SK-N-SH (cell line): ENCODE results near the gene PROSER2. TPM values are rescaled to one million over a fixed set of nuclear protein-coding genes. Genes with fewer than 3 reads are reported as not detected.

Experiments used
- CTCF ChIA-PET: fragments of 300-600, 350-600 bp; formaldehyde crosslinking; extraction: SDS; loops from one replicate; lab custom pipeline; 2021; lab: Yijun Ruan, JAX
- POLR2A ChIA-PET: fragments of 350-600 bp; sonication (Branson Sonifier 250); formaldehyde crosslinking; extraction: SDS; loops from one replicate; lab custom pipeline; 2020; ENCODE audit warnings: antibody characterized with exemption, inconsistent platforms; lab: Yijun Ruan, JAX
- DNase-seq: peaks from one replicate; pipeline ENCODE4 v3.0.0; 2012
- H2AFZ ChIP-seq: fragments of 200-600 bp; sonication (generic); 2 replicates; pipeline ENCODE4 v1.8.1; 2016; ENCODE audit warnings: antibody characterized with exemption, mild to moderate bottlenecking, low read depth
- H3F3A ChIP-seq: fragments of 200-600 bp; sonication (generic); replicated peaks from 2 replicates; pipeline ENCODE3; 2016; ENCODE audit warnings: antibody characterized with exemption, mild to moderate bottlenecking; ENCODE audit not compliant: insufficient read depth
- H3K27ac ChIP-seq, 2 experiments: fragments of 200-500 bp in 1 of 2; fragments of 200-600 bp in 1 of 2; sonication (Bioruptor generic) in 1 of 2; sonication (generic), shearing (Covaris generic) in 1 of 2; 2 replicates each; pipeline versions ENCODE4 v1.5.1 to v1.6.1; 2014 to 2016; ENCODE audit warnings: low read depth in 2 of 2, inconsistent platforms in 1 of 2, low read length in 1 of 2, mild to moderate bottlenecking in 1 of 2, mixed read lengths in 1 of 2
- H3K27me3 ChIP-seq: fragments of 200-600 bp; sonication (generic), shearing (Covaris generic); 2 replicates; pipeline ENCODE4 v1.6.1; 2016; ENCODE audit warnings: mixed run types; ENCODE audit not compliant: insufficient read depth
- H3K36me3 ChIP-seq, 2 experiments: fragments of 200-500 bp in 1 of 2; fragments of 200-600 bp in 1 of 2; sonication (Bioruptor generic) in 1 of 2; sonication (generic) in 1 of 2; replicated peaks in 1 of 2; 2 replicates each; pipeline versions ENCODE3 to v1.5.1; 2014 to 2016; ENCODE audit warnings: low read length in 1 of 2, mild to moderate bottlenecking in 1 of 2; ENCODE audit not compliant: insufficient read depth in 2 of 2, control insufficient read depth in 1 of 2
- H3K4me1 ChIP-seq, 2 experiments: fragments of 200-500 bp in 1 of 2; fragments of 200-600 bp in 1 of 2; sonication (Bioruptor generic) in 1 of 2; sonication (generic), shearing (Covaris generic) in 1 of 2; 2 replicates each; pipeline versions ENCODE4 v1.5.1 to v1.6.1; 2014 to 2016; ENCODE audit warnings: low read depth in 1 of 2, low read length in 1 of 2, mixed run types in 1 of 2; ENCODE audit not compliant: insufficient read depth in 2 of 2, control insufficient read depth in 1 of 2
- H3K4me2 ChIP-seq: fragments of 200-600 bp; sonication (generic), shearing (Covaris generic); 2 replicates; pipeline ENCODE4 v1.6.1; 2017; ENCODE audit warnings: mixed run types
- H3K4me3 ChIP-seq, 2 experiments: fragments of 200-500 bp in 1 of 2; fragments of 200-600 bp in 1 of 2; sonication (Bioruptor generic) in 1 of 2; sonication (generic), shearing (Covaris generic) in 1 of 2; 2 replicates each; pipeline versions ENCODE4 v1.5.1 to v1.8.1; 2014 to 2016; ENCODE audit warnings: low read depth in 2 of 2, inconsistent platforms in 1 of 2, low read length in 1 of 2, mild to moderate bottlenecking in 1 of 2, mixed read lengths in 1 of 2, moderate library complexity in 1 of 2
- H3K79me2 ChIP-seq: fragments of 200-600 bp; sonication (generic); 2 replicates; pipeline ENCODE4 v1.8.1; 2017; ENCODE audit warnings: mild to moderate bottlenecking; ENCODE audit not compliant: insufficient read depth
- H3K9ac ChIP-seq: fragments of 200-600 bp; sonication (generic); 2 replicates; pipeline ENCODE4 v1.6.1; 2017; ENCODE audit warnings: mixed run types
- H3K9me2 ChIP-seq: fragments of 200-600 bp; sonication (generic); 2 replicates; pipeline ENCODE4 v1.6.1; 2017; ENCODE audit warnings: mixed run types
- H3K9me3 ChIP-seq: fragments of 200-600 bp; sonication (generic); 2 replicates; pipeline ENCODE4 v1.6.1; 2017; ENCODE audit warnings: mixed run types, mild to moderate bottlenecking, moderate library complexity
- H4K20me1 ChIP-seq: fragments of 200-600 bp; sonication (generic); 2 replicates; pipeline ENCODE4 v1.6.1; 2017; ENCODE audit warnings: mild to moderate bottlenecking, mixed run types; ENCODE audit not compliant: insufficient read depth
- CTCF ChIP-seq: fragments of 200-600 bp; sonication (generic); IDR thresholded peaks from 2 replicates; pipeline ENCODE4 v1.6.1; 2017; ENCODE audit warnings: antibody characterized with exemption, mild to moderate bottlenecking, moderate library complexity
- ELF1 ChIP-seq: IDR thresholded peaks from 2 replicates; pipeline ENCODE4 v1.4.0; 2012
- FOSL2 ChIP-seq: IDR thresholded peaks from 2 replicates; pipeline ENCODE4 v1.4.0; 2012; ENCODE audit warnings: low read depth, mild to moderate bottlenecking, moderate library complexity, borderline replicate concordance
- FOXJ3 ChIP-seq: sonication (generic); formaldehyde crosslinking; IDR thresholded peaks from 2 replicates; pipeline ENCODE4 v1.5.1; 2020; ENCODE audit warnings: mild to moderate bottlenecking, missing genetic modification reagents
- FOXM1 ChIP-seq: IDR thresholded peaks from 2 replicates; pipeline ENCODE4 v1.4.0; 2012; ENCODE audit warnings: low read depth, mild to moderate bottlenecking
- GABPA ChIP-seq: IDR thresholded peaks from 2 replicates; pipeline ENCODE4 v1.4.0; 2012; ENCODE audit warnings: low read depth, mild to moderate bottlenecking
- MEF2A ChIP-seq: IDR thresholded peaks from 2 replicates; pipeline ENCODE4 v1.4.0; 2012; ENCODE audit warnings: low read depth, borderline replicate concordance
- NFIC ChIP-seq: IDR thresholded peaks from 2 replicates; pipeline ENCODE4 v1.4.0; 2012; ENCODE audit warnings: borderline replicate concordance
- NRF1 ChIP-seq: IDR thresholded peaks from 2 replicates; pipeline ENCODE4 v1.6.1; 2012; ENCODE audit warnings: low read depth, mild to moderate bottlenecking, low read length
- PBX3 ChIP-seq: IDR thresholded peaks from 2 replicates; pipeline ENCODE4; 2012
- POLR2AphosphoS5 ChIP-seq: IDR thresholded peaks from 2 replicates; pipeline ENCODE4 v1.6.1; 2012; ENCODE audit warnings: low read depth, low read length
- RFX5 ChIP-seq: IDR thresholded peaks from 2 replicates; pipeline ENCODE4 v1.6.1; 2012; ENCODE audit warnings: mild to moderate bottlenecking, improper control_type of control experiment, low read length
- SMC3 ChIP-seq: IDR thresholded peaks from 2 replicates; pipeline ENCODE4 v1.6.1; 2012; ENCODE audit warnings: low read depth, low read length, improper control_type of control experiment
- TAF1 ChIP-seq: IDR thresholded peaks from 2 replicates; pipeline ENCODE4 v1.6.1; 2012; ENCODE audit warnings: low read depth, mild to moderate bottlenecking, low read length, moderate library complexity, borderline replicate concordance
- TCF12 ChIP-seq: IDR thresholded peaks from 2 replicates; pipeline ENCODE4 v1.4.0; 2012
- TEAD4 ChIP-seq: IDR thresholded peaks from 2 replicates; pipeline ENCODE4 v1.4.0; 2012; ENCODE audit warnings: mild to moderate bottlenecking, borderline replicate concordance; ENCODE audit not compliant: insufficient read depth
- USF1 ChIP-seq: IDR thresholded peaks from 2 replicates; pipeline ENCODE4 v1.4.0; 2012; ENCODE audit warnings: low read depth, borderline replicate concordance
- USF2 ChIP-seq: fragments of 150-350 bp; IDR thresholded peaks from 2 replicates; pipeline ENCODE4 v1.6.1; 2017; ENCODE audit warnings: antibody characterized with exemption, low read length, low read depth, borderline replicate concordance
- YY1 ChIP-seq: IDR thresholded peaks from 2 replicates; pipeline ENCODE4 v1.4.0; 2012; ENCODE audit warnings: low read depth, mild to moderate bottlenecking
- ZBTB33 ChIP-seq: IDR thresholded peaks from 2 replicates; pipeline ENCODE4 v1.4.0; 2012; ENCODE audit warnings: low read depth, borderline replicate concordance
- WGBS: methylation state at CpG from one replicate; pipeline ENCODE4 v1.1.6; 2017; ENCODE audit warnings: low lambda C conversion rate; 5-methylcytosine and 5-hydroxymethylcytosine counted together
- polyA plus RNA-seq, 3 experiments: library from polyadenylated mRNA; depleted of rRNA; stranded (reverse); fragments of >200 nt; gene quantifications; 2 replicates each; pipeline ENCODE4 v1.2.3, GENCODE V29; 2012

PROSER2 gene
- polyA plus RNA-seq, 1 of the 3 experiments (the other 2 are of a cell fraction), result 0.95 TPM

- Histone ChIP-seq H3F3A (peaks cover 3% of the 10 kb centered on the region), H3K79me2 (no peaks in the 10 kb centered on the region), H3K27ac (no peak overlapping the region), H3K9me2 (no peaks in the 10 kb centered on the region), H2AFZ (no peak overlapping the region), H4K20me1 (no peaks in the 10 kb centered on the region), H3K4me3 (no peak overlapping the region), H3K4me1 (peaks cover 0 to 8% of the 10 kb centered on the region in 2 experiments; a peak in 2 of 4 replicates), H3K4me2 (no peak overlapping the region), H3K9ac (no peak overlapping the region), H3K9me3 (no peaks in the 10 kb centered on the region), H3K36me3 (no peaks in the 10 kb centered on the region), H3K27me3 (peaks cover 20% of the 10 kb centered on the region; the same call in 1 of the 2 replicates)
- 81% methylated on average over 10 of the region's 10 CpGs for WGBS
- POLR2A ChIA-PET, result no interaction called here
- no peak for DNase-seq
- TF ChIP-seq MEF2A (no peak), CTCF (no peak), NFIC (no peak), SMC3 (no peak), RFX5 (no peak), TEAD4 (no peak), FOXJ3 (CRISPR knock-in tag) (no peak), FOSL2 (no peak), USF1 (no peak), NRF1 (no peak), ZBTB33 (no peak)
- CTCF ChIA-PET, result interaction anchor here (2.7 kb wide), 1 partner anchor 44 kb away, joined by 9 read pairs; no protein-coding TSS in a partner anchor
These were observed 3.9 kb downstream of the PROSER2 start for GRCh38 chr10:11827006-11827405.

GRCh38 chr10:11827414-11827813, 4.3 kb downstream of the PROSER2 start:
- no peaks in the 10 kb centered on the region for H3K9me3 ChIP-seq
- peaks cover 0 to 8% of the 10 kb centered on the region in 2 experiments; a peak in 2 of 4 replicates for H3K4me1 ChIP-seq
- no peak overlapping the region for H2AFZ ChIP-seq
- H4K20me1 ChIP-seq, result no peaks in the 10 kb centered on the region
- TF ChIP-seq PBX3, result no peak
- no peak for TF ChIP-seq USF2
- no peak for TF ChIP-seq POLR2AphosphoS5
- no peak for TF ChIP-seq GABPA
- TF ChIP-seq ELF1, result no peak
- TF ChIP-seq FOXM1, result no peak
- no peak for TF ChIP-seq FOSL2
- TF ChIP-seq TAF1, result no peak
- TF ChIP-seq TEAD4, result no peak
- no peak for TF ChIP-seq YY1
- TF ChIP-seq TCF12, result no peak
- no peak for TF ChIP-seq SMC3
- no peak for TF ChIP-seq MEF2A
- no peak for TF ChIP-seq FOXJ3 (CRISPR knock-in tag)
- TF ChIP-seq, all 33 proteins: peak for 0
- Histone ChIP-seq H3K4me2 (no peak overlapping the region), H3F3A (peaks cover under 1% of the 10 kb centered on the region), H3K27me3 (peaks cover 20% of the 10 kb centered on the region; the same call in 1 of the 2 replicates), H3K9ac (no peak overlapping the region), H3K79me2 (no peaks in the 10 kb centered on the region), H3K36me3 (no peaks in the 10 kb centered on the region), H3K4me3 (no peak overlapping the region), H3K9me2 (no peaks in the 10 kb centered on the region), H3K27ac (no peak overlapping the region)
- DNase-seq, result no peak
- WGBS, result 76% methylated on average over 6 of the region's 6 CpGs
- POLR2A ChIA-PET, result interaction anchor here (0.7 kb wide), 1 partner anchor 246 kb away, joined by 5 read pairs; no protein-coding TSS in a partner anchor
- CTCF ChIA-PET, result interaction anchor here (2.7 kb wide), 1 partner anchor 44 kb away, joined by 9 read pairs; no protein-coding TSS in a partner anchor
